ENCODE measurements around the gene CHN1. TPM values are rescaled to one million over a fixed set of nuclear protein-coding genes. Genes with fewer than 3 reads are reported as not detected.

CHN1 gene
- total RNA-seq, 4 donors from 2014 or later: 2.7 to 6.1 (median 3.4) TPM

DNA sequence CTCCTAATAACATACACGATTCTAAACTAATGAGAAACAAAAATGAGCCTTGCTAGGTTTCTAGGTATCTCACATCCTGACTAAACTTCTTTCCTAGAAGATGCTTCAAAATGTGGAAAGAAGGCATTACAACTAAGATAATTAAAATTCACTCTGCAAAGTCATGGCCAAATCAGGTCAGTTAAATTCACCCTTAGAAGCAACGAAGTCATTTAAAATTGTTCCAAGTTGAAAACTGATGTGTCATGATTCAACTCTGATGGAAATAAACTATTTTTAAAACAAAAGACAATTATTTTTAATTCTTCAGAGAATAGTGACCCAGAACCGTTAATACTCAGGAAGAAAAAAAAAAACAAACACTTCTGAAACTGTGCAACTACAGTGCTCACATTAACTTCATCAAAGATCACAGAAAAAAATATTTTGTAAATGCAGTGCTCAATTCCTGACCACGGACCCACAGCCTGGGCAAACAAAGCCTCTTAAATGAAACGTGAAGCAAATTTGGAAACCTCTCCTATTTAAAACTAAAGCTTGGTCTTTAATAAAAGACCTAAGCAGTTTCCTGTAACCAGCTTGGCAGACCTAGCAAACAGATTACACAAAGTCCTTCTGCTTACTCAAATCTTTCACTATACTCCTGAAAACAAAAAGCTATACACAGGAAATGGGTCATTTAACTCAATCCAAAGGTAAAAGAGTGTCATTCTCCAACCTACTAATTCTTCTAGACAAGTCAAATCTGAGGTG, 39.0 kb downstream of the CHN1 start:
- no peak overlapping the region for H3K4me3 ChIP-seq (ENCODE audit: low read depth, poor library complexity, severe bottlenecking)
- intact Hi-C loops (cut with DNase I; ENCODE audit: low total_unique reads): no loop called here
- 32 to 35% methylated on average over 5 of the region's 5 CpGs for WGBS, 2 donors
- TF ChIP-seq, protein P1, sequence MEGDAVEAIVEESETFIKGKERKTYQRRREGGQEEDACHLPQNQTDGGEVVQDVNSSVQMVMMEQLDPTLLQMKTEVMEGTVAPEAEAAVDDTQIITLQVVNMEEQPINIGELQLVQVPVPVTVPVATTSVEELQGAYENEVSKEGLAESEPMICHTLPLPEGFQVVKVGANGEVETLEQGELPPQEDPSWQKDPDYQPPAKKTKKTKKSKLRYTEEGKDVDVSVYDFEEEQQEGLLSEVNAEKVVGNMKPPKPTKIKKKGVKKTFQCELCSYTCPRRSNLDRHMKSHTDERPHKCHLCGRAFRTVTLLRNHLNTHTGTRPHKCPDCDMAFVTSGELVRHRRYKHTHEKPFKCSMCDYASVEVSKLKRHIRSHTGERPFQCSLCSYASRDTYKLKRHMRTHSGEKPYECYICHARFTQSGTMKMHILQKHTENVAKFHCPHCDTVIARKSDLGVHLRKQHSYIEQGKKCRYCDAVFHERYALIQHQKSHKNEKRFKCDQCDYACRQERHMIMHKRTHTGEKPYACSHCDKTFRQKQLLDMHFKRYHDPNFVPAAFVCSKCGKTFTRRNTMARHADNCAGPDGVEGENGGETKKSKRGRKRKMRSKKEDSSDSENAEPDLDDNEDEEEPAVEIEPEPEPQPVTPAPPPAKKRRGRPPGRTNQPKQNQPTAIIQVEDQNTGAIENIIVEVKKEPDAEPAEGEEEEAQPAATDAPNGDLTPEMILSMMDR (IDR thresholded peaks at IDR 0.05): no peak
- no peak for TF ChIP-seq POLR2A (IDR thresholded peaks at IDR 0.05)
- DNase-seq (ENCODE audit: low spot score in 2 of 2): no peak

DNA sequence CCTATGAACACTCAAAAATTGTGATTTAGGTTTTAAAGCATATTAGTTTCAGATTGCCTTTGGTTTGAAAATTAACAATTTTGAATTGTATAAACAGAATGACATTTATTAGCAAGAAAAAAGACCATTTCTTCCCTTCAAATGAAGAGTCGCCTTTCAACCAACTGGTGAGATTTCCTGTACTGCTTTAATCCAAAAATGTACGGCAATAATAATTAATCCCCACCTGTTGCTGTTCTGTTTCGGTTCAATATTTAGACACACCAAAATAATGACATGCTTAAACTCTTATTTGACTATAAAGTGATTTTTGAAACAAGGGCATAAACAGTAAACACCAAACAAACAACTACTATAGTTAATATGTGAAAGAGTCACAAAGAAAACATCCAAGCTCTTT, 39.6 kb downstream of the CHN1 start:
- intact Hi-C loops (cut with DNase I; ENCODE audit: low total_unique reads): no loop called here

DNA sequence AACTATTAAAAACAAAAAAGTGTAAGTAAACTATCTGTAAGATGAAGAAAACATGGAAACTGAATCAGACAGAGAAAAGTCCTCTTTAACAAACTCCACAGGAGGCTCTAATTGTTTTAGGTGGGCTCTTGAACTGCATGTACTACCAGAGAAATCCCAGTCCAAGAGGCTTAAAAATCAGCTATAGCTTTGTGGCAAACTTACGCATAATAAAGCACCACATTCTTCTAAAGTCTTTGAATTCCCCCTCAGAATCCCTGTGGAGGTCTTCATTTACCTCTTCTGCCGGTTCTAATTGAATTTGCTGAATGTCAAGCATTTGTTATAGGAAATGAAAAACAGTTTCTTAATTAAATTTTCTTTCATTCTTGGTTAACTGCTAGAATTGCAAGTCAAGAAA, 40.8 kb downstream of the CHN1 start:
- H3K4me3 ChIP-seq (ENCODE audit: low read depth, poor library complexity, severe bottlenecking): no peak overlapping the region
- intact Hi-C loops (cut with DNase I; ENCODE audit: low total_unique reads): no loop called here
- DNase-seq (ENCODE audit: low spot score in 2 of 2): no peak
- TF ChIP-seq, protein P1 (IDR thresholded peaks at IDR 0.05): no peak
- no peak for TF ChIP-seq POLR2A (IDR thresholded peaks at IDR 0.05)
- 93% methylated on average over 2 of the region's 2 CpGs for WGBS, 2 donors

More for the DNA sequence above, 39.6 kb downstream of the CHN1 start:
- no peak for DNase-seq (ENCODE audit: low spot score in 2 of 2)
- TF ChIP-seq, protein P1 (IDR thresholded peaks at IDR 0.05): no peak
- no peak for TF ChIP-seq POLR2A (IDR thresholded peaks at IDR 0.05)
- no peak overlapping the region for H3K4me3 ChIP-seq (ENCODE audit: low read depth, poor library complexity, severe bottlenecking)
- 85 to 87% methylated on average over 3 of the region's 3 CpGs for WGBS, 2 donors

DNA sequence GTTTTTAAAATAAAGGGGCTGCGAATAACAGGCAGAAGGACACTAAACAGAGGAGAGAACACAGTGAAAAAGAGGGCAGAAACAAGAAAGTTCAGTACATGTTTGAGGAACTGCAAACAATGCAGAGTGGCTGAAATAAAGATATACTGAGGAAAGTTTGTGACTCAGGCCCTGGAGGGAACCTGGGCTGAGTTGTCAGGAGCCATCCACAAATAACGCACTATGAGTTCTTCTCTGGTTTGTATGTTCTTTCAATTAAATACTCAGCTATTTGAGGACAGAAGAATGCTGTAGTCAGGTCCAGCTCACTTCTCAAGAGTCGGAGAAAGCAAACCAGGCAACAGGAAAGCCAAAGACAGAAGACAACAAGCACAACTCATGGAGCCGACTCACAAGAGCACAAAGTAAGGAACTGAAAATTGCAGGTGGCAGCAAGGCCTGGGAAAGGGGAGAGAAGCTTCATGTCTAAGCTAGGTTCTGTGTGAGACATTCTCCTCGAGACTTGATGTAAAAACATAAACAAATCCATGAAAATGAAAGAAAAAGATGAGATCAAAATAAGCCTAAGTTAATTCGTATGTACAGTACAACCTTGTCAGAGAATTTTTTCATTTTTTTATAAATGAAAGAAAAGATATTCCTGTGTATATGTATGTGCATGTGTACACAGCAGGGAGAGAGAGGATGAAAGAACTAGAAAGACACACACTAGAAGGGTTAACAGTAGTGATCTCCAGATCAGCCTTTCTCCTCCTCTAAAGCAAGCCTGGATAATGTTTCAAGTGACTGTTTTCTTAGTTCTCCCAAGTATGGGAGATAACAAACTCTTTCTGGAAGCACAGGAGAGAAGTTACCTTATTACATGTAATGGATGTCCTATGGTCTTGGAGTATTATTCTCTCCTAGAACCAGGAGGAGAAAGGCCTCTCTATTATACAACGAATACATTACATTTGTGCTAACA, 41.5 kb downstream of the CHN1 start:
- no peak overlapping the region for H3K4me3 ChIP-seq (ENCODE audit: low read depth, poor library complexity, severe bottlenecking)
- TF ChIP-seq, protein P1 (IDR thresholded peaks at IDR 0.05): no peak
- no peak for TF ChIP-seq POLR2A (IDR thresholded peaks at IDR 0.05)
- 89% methylated on average over 7 of the region's 7 CpGs for WGBS, 2 donors
- DNase-seq (ENCODE audit: low spot score in 2 of 2): no peak
- intact Hi-C loops (cut with DNase I; ENCODE audit: low total_unique reads): no loop called here

DNA sequence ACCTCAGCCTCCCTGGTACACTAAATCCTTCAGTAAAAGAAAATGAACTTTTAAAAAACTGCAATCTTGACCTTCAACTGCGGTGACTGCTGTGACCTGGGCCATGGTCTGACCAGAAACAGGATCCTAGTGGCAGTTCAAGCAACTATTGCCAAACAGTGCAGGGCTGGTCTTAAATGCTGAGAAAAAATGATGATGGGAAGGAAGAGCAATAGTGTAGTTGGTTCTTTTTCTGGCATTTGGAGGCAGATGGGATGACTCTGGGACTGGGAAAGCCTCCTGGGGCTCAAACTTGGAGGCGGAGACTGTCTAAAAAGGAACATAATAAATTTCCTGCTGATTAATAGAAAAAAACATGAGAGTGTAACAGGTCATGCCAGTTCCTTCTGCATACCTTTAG, 45.4 kb downstream of the CHN1 start:
- H3K4me3 ChIP-seq (ENCODE audit: low read depth, poor library complexity, severe bottlenecking): no peak overlapping the region
- intact Hi-C loops (cut with DNase I; ENCODE audit: low total_unique reads): no loop called here
- no peak for DNase-seq (ENCODE audit: low spot score in 2 of 2)
- WGBS, 2 donors: 50 to 66% methylated on average over 2 of the region's 2 CpGs
- TF ChIP-seq, protein P1 (IDR thresholded peaks at IDR 0.05): no peak
- no peak for TF ChIP-seq POLR2A (IDR thresholded peaks at IDR 0.05)
